Raji (cell line): ENCODE data around the gene EDN3.

Source experiments
- POLR2A ChIP-seq: IDR thresholded peaks from 2 replicates; pipeline ENCODE4 v1.6.1; 2011; ENCODE audit warnings: low read depth, low read length, control low read depth; ENCODE audit not compliant: insufficient read depth

Gene EDN3

GRCh38 chr20:59300333-59301081, at the start of gene EDN3:
Gene EDN3 (plus strand): TSS chr20:59300611. CDS start chr20:59300813, 202 bp downstream.
- TF ChIP-seq POLR2A, result no peak

- no peak for TF ChIP-seq POLR2A
Measured at GRCh38 chr20:59253325-59253724, 47.1 kb upstream of the EDN3 start.

DNA sequence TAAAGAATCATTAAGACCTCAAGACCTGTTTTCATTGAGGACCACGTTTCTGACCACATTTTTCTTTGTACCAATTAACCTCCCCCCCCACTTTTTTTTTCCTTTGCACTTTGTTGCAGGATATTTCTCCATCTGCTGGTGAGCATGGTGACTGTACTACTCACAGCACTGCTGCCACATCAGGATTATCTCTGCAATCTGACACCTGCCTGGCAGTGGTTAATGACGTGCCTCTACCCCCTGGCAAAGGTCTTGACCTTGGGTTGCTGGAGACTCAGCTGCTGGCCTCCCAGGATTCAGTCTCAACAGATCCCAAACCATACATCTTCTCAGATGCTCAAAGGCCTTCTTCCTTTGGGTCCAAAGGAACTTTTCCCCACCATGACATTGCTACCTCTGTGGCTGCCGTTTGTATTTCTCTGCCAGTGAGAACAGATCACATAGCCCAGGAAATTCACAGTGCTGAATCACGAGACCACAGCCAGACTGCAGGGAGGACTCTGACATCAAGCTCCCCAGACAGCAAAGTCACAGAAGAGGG, 46.6 kb upstream of the EDN3 start:
- no peak for TF ChIP-seq POLR2A

DNA sequence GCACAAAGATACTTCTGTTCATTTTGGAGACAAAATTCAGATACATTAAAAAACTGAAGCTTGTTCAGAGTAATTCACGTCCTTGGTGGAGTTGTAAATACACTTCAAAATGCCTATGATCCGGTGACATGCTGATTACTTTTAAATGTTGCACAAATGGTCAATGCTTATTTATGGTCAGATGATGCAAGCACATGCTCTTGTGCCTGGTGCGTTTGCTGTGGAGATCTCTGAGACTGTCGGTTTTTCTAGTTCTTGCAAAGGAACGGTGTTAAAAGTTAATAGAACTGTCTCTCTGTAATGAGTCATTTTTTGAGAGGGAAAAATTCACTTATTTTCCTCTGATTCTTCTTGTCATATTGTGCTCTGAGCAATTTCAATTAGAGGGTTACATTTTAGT, 45.2 kb upstream of the EDN3 start:
- no peak for TF ChIP-seq POLR2A

- TF ChIP-seq POLR2A, result no peak
Measured at GRCh38 chr20:59258221-59258621, 42.2 kb upstream of the EDN3 start.

- no peak for TF ChIP-seq POLR2A
Measured at GRCh38 chr20:59259946-59260345, 40.5 kb upstream of the EDN3 start.

DNA sequence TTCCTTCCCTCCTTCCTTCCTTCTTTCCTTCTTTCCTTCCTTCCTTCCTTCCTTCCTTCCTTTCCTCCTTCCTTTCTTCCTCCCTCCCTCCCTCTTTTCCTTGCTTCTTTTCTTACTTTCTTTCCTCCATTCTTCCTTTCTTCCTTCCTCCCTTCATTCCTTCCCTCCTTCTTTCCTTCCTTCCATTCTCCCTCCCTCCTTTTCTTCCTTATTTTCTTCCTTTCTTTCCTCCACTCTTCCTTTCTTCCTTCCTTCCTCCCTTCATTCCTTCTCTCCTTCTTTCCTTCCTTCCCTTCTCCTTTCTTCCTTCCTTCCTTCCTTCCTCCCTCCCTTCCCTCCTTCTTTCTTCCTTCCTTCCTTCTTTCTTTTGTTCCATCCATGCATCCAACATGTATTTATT, 35.1 kb upstream of the EDN3 start:
- no peak for TF ChIP-seq POLR2A

DNA sequence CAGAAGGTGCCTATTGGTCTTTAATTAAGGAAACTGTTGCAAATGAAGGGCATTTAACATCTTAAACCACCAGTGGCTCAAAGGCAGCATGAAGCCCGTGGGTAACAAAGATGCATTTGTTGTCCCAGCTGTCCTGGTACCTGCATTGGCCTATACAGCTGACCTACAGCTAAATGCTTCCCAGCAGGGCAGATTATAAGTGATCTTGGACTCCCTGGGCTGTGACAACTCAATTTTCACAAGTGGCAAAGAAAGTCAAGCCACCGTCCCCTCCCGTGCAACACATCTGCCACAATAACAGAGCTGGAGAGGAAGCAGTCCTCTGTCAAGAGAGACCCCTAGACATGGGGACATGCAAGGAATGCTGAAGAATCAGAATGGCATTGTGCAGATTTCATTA, 31.5 kb upstream of the EDN3 start:
- no peak for TF ChIP-seq POLR2A

DNA sequence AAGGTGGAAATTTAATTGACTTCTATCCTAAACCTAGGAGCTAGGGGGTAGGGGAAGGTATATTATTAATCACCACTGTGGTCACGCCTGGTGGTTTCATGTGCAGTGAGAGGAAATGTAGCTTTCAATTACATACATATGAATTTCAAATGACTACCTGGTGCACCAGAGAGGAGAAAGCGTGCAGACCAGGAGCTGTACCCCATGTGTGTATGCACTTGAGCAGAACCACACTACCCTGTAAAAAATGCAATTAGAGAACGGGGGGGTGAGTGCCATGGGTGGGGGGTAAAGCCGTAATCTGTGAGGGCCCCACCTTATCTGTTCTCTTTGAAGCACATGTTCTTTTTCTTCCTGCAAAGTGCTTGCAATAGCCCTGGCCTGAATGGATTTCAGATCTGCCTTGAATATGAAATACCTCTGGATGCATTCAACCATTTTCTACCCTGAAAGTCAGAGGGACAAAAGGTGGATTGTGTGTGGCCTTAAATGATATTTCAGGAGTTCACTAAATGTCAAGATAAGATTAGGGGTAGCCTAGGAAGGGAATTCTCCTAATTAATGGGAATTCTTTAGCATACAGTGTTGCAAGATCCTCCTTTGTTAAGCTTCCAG, 30.9 kb upstream of the EDN3 start:
- no peak for TF ChIP-seq POLR2A

DNA sequence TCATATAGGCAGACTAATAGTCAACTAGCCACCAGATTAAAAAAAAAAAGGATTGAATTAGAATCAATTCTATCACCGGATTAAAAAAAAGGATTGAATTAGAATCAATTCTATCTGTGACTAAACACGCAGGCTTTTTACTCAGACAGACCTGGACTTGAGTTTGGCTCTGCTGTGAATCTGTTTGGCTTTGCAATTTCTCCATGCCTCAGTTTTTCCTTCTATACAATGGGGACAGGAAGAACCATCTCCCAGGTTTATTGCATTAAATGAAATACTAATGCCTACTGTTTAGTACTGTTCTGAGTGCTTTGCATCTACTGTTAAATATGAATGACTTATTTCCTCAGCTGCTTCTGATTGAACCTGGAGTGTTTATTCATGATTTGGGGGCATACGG, 30.0 kb upstream of the EDN3 start:
- no peak for TF ChIP-seq POLR2A

DNA sequence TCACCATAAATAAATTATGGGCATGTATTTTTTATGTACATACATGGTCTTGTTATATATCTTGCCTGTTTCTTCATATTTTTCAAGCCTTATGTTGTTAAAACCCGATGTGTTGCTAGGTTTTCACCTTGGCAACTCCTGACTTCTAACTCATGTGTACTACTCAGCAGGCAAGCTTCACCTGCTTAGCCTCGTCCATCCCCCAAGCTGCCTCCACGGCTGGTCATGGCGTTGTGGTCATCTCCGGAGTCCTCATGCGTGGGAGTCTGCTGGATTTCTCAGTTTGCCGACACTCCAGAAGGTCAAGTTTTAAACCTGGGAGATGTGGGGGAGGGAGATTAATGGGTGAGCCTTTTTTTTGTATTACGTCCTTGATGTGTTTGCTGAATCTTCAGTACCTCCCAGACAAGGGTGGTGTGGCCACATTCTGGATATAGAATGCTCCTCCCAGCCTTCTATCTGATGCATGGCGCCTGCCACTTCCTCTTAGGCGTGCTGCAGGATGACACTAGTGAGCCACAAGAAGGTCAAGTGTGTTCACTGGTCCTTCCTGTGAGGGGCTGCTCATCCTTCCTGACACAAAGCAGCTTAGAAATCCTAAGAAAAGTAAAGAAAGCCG, 26.6 kb upstream of the EDN3 start:
- no peak for TF ChIP-seq POLR2A

- TF ChIP-seq POLR2A, result no peak
Measured at GRCh38 chr20:59276938-59277337, 23.5 kb upstream of the EDN3 start.

DNA sequence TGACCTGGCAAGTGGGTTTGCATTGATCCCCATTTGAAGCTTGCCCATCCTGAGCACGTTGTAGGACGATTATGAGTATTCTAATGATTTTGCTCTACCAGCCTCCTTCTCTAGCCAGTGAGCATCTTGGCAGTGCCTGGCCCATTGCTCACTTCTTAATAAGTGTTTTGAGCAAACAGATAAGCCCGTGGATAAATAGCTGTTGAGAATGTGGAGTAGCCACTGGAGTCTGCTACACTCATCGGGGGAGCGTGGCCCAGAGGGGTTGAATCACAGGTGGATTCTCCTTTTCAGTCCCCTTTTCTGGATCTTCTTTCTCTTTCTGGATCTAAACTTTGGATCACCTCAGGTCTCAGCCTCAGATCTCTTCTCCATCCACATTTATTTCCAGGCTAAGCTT, 15.9 kb upstream of the EDN3 start:
- no peak for TF ChIP-seq POLR2A

DNA sequence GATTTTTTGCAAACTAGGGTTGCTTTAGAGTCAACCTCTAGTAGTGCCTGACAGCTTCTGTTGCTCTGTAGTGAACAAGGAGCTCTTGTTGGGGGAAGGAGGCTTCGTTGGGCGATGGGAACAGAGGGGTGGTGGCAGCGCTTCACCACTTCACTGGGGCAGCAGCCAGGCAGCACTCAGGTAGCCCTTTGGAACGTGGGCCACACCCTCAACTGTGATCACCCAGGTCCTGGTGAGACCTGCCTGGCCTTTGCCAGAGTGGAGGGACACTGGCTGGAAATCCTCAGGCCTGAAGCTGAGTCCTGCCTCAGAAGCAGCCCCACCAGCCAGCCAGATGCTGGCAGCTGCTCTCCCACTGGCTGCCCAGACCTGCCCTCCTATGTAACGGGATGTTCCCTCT, 10.4 kb upstream of the EDN3 start:
- no peak for TF ChIP-seq POLR2A

GRCh38 chr20:59291740-59292383, 8.5 kb upstream of the EDN3 start:
- TF ChIP-seq POLR2A, result no peak

DNA sequence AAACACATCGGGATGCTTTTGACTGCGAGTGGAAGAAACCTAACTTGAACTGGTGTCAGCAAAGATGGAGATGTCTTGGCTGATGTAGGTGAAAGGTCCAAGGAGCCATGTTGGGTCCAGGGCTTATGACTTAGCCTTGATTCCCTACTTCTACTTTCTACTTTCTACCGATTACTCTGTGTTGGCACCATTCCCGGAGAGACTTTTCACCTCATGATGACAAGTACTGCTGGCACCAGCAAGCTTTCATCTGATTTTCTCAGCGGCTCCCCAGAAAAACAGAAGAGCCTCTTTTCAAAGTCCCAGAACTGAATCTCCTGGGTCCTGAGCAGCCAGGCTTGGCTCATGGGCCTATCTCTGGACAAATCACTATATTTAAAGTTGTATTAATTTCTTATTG, 4.9 kb upstream of the EDN3 start:
- TF ChIP-seq POLR2A, result no peak
